Large intestine (tissue), 3 donors: ENCODE measurements around the gene ERRFI1. TPM values are rescaled to one million over a fixed set of nuclear protein-coding genes. Genes with fewer than 3 reads are reported as not detected.

Source experiments
- DNase-seq, 2 donors: peaks; one replicate each; pipeline versions ENCODE4 v3.0.0 to v3.0.0-alpha.2; 2013
- H3K27ac ChIP-seq: one replicate; pipeline ENCODE4 v1.5.1; 2013; ENCODE audit warnings: low read length
- H3K27me3 ChIP-seq: 2 replicates; pipeline ENCODE4 v1.6.1; 2013; ENCODE audit warnings: low read length; ENCODE audit not compliant: control insufficient read depth, insufficient read depth
- H3K36me3 ChIP-seq: 2 replicates; pipeline ENCODE4 v1.6.1; 2013; ENCODE audit warnings: low read length; ENCODE audit not compliant: control insufficient read depth, insufficient read depth
- H3K4me1 ChIP-seq: one replicate; pipeline ENCODE4 v1.6.1; 2013; ENCODE audit warnings: low read length; ENCODE audit not compliant: control insufficient read depth, insufficient read depth
- H3K4me3 ChIP-seq: one replicate; pipeline ENCODE4 v1.5.1; 2013; ENCODE audit warnings: low read length
- H3K9me3 ChIP-seq: one replicate; pipeline ENCODE4 v1.6.1; 2013; ENCODE audit warnings: mild to moderate bottlenecking, low read depth, low read length, moderate library complexity; ENCODE audit not compliant: control insufficient read depth
- WGBS: methylation state at CpG from one replicate; pipeline ENCODE4 v1.1.5; 2013; ENCODE audit warnings: low lambda C conversion rate; ENCODE audit not compliant: insufficient coverage; 5-methylcytosine and 5-hydroxymethylcytosine counted together
- polyA plus RNA-seq: library from polyadenylated mRNA; unstranded; fragments of 120-200 nt; gene quantifications from one replicate; pipeline ENCODE4 v1.2.1, GENCODE V29; 2013

ERRFI1 gene
- polyA plus RNA-seq, 1 donor, result 39.5 TPM

DNA sequence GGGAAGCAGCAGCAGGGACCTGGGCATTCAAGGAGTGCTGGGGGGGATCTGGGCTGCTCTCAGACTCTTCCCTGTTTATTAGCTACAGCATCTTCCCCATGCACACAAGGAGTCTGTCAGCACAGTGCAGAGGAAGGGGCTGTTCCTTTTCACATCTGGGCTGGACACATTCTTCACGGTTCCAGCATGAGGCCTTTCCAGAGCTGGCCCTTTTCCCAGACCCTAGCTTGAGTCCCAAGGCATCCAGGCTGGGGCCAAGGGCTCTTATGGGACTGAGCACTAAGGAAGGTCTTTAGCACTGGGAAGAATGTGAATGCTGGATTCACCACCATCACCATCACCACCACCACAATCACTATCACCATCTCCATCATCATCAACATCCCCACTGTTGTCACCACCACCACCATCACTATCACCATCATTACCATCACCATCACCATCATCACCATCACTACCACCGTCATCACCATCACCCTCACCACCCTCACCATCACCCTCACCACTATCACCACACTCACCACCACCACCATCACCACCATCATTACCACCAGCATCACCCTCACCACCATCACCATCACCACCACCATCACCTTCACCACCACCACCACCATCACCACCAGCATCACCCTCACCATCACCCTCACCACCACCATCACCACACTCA lies 36.2 kb downstream of the ERRFI1 start:
- H3K36me3 ChIP-seq, result peaks cover 26% of the 10 kb centered on the region
- H3K27me3 ChIP-seq, result no peaks in the 10 kb centered on the region
- no peak overlapping the region for H3K4me3 ChIP-seq
- no peak overlapping the region for H3K27ac ChIP-seq
- WGBS, result no CpG with 5 or more reads among the region's 2 CpGs
- no peaks in the 10 kb centered on the region for H3K4me1 ChIP-seq
- DNase-seq, result no peak
- no peaks in the 10 kb centered on the region for H3K9me3 ChIP-seq

DNA sequence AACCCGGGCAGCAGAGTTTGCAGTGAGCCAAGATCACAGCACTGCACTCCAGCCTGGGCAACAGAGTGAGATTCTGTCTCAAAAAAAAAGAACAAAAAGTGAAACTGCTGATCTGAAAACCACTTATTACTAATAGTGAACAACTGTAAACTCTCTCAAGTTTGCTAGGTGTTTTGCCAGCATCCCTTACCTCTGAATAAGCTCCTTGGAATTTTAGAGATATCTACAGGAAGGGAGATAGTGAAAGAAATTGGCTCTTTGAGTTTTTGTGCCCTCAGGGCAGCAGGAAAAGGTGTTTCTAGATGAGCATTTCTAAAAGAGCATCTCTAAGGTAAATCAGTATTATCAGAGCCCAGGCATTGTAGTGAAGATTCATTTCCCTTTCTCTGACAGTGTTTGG lies 37.5 kb downstream of the ERRFI1 start:
- DNase-seq, result no peak
- Histone ChIP-seq H3K27me3 (no peaks in the 10 kb centered on the region), H3K27ac (no peak overlapping the region), H3K4me1 (no peaks in the 10 kb centered on the region), H3K36me3 (peaks cover 39% of the 10 kb centered on the region), H3K9me3 (no peaks in the 10 kb centered on the region), H3K4me3 (no peak overlapping the region)
- WGBS, result no CpG with 5 or more reads among the region's 1 CpG

- Histone ChIP-seq H3K27ac (no peak overlapping the region), H3K27me3 (no peaks in the 10 kb centered on the region), H3K9me3 (no peaks in the 10 kb centered on the region), H3K36me3 (peaks cover 48% of the 10 kb centered on the region), H3K4me1 (peaks cover under 1% of the 10 kb centered on the region), H3K4me3 (no peak overlapping the region)
- 80% methylated on average over 1 of the region's 7 CpGs for WGBS
- DNase-seq, result no peak
Measured at GRCh38 chr1:7987528-7987927, 38.6 kb downstream of the ERRFI1 start.

GRCh38 chr1:7985851-7986612 lies 40.1 kb downstream of the ERRFI1 start:
- Histone ChIP-seq H3K4me1 (peaks cover 2% of the 10 kb centered on the region), H3K9me3 (no peaks in the 10 kb centered on the region), H3K4me3 (no peak overlapping the region), H3K27me3 (no peaks in the 10 kb centered on the region), H3K36me3 (peaks cover 52% of the 10 kb centered on the region), H3K27ac (no peak overlapping the region)
- WGBS, result 100% methylated on average over 2 of the region's 15 CpGs
- no peak for DNase-seq

- Histone ChIP-seq H3K27ac (no peak overlapping the region), H3K36me3 (peaks cover 60% of the 10 kb centered on the region), H3K4me1 (peaks cover 2% of the 10 kb centered on the region), H3K9me3 (no peaks in the 10 kb centered on the region), H3K27me3 (no peaks in the 10 kb centered on the region), H3K4me3 (no peak overlapping the region)
- DNase-seq, result no peak
- WGBS, result 100% methylated on average over 1 of the region's 15 CpGs
Measured at GRCh38 chr1:7984811-7985210, 41.3 kb downstream of the ERRFI1 start.

GRCh38 chr1:7983086-7983778 lies 42.9 kb downstream of the ERRFI1 start:
- no peak for DNase-seq
- Histone ChIP-seq H3K4me1 (peaks cover 2% of the 10 kb centered on the region), H3K4me3 (no peak overlapping the region), H3K27ac (no peak overlapping the region), H3K27me3 (no peaks in the 10 kb centered on the region), H3K9me3 (no peaks in the 10 kb centered on the region), H3K36me3 (peaks cover 74% of the 10 kb centered on the region)
- no CpG with 5 or more reads among the region's 15 CpGs for WGBS

DNA sequence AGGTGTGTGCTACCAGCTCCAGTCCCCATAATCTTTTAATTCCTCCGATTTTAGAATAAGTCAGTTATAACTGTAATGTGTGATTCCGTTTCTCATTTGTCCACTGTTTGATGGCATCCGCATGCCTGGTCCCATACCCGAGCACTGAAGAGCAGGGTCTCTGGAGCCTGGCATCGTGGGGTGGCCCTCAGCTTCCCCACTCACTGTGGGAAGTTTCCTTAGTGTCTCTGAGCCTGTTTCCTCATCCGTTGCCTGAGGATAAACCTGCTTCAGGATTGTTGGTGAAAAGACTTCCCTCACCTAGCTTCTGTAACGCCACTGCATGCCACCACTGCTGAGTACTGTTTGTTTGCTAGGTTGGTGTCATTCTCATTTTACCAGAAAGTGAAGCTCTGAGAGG lies 45.1 kb downstream of the ERRFI1 start:
- H3K4me1 ChIP-seq, result peaks cover 2% of the 10 kb centered on the region
- peaks cover 69% of the 10 kb centered on the region for H3K36me3 ChIP-seq
- H3K9me3 ChIP-seq, result no peaks in the 10 kb centered on the region
- H3K27ac ChIP-seq, result no peak overlapping the region
- H3K27me3 ChIP-seq, result no peaks in the 10 kb centered on the region
- no peak for DNase-seq
- WGBS, result no CpG with 5 or more reads among the region's 7 CpGs
- H3K4me3 ChIP-seq, result no peak overlapping the region

DNA sequence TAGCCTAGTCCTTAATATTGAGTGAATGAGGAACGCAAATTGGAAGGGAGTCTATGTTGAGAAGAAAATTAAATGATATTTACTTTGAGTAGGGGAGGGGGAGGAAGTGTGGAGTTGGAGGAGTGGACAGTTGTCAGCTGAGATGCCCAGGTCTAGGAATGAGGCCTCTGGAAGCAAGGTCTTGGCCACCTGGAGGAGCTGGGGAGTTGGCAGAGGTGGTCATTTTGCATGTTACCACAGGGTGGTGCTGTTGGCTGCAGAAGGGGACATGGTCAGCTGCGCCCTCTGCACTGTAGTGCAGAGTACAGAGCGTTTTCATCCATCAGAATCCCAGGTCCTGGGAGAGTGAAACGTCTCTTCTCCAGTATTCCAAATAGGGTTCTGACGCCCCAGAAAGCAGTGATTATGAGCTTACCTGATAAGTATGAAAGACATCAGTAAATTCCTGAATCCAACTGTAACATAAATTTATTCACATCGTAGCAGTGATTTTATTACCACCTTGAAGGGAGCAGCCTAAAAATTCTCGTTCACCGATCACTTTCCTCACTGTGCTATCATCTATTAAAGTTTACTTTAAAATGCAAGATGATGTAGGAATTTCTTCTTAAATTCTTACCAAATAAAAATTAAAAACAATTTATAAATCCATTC lies 50.8 kb downstream of the ERRFI1 start:
- no peak overlapping the region for H3K27ac ChIP-seq

DNA sequence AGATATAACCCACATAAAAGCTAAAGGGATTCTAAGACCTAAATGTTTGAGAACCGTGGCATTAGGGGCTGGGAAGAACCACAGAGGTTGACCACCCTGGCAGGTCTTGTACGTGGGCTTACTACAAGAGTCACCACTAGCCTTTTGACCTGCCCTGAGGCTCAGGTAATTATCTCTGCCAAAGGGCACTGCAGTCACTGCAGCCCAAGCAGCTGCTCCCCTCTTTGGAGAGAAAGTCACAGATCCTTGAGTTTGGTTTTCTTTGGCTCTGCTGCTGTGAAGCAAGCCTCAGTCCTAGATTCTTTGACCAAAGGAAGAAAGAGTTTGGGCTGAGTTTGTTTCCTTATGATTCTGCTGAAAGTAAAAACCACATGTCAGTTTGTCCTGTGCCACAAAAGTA lies 53.0 kb downstream of the ERRFI1 start:
- 100% methylated on average over 2 of the region's 2 CpGs for WGBS
- Histone ChIP-seq H3K27me3 (no peaks in the 10 kb centered on the region), H3K4me3 (no peak overlapping the region), H3K4me1 (no peaks in the 10 kb centered on the region), H3K27ac (no peak overlapping the region), H3K36me3 (peaks cover 60% of the 10 kb centered on the region), H3K9me3 (no peaks in the 10 kb centered on the region)
- DNase-seq, result no peak

More for the DNA sequence above, 50.8 kb downstream of the ERRFI1 start:
- no peaks in the 10 kb centered on the region for H3K27me3 ChIP-seq
- WGBS, result 87% methylated on average over 4 of the region's 8 CpGs
- no peaks in the 10 kb centered on the region for H3K4me1 ChIP-seq
- no peak overlapping the region for H3K4me3 ChIP-seq
- peak; percentile 73 to 77 for DNase-seq
- H3K36me3 ChIP-seq, result peaks cover 56% of the 10 kb centered on the region
- no peaks in the 10 kb centered on the region for H3K9me3 ChIP-seq

DNA sequence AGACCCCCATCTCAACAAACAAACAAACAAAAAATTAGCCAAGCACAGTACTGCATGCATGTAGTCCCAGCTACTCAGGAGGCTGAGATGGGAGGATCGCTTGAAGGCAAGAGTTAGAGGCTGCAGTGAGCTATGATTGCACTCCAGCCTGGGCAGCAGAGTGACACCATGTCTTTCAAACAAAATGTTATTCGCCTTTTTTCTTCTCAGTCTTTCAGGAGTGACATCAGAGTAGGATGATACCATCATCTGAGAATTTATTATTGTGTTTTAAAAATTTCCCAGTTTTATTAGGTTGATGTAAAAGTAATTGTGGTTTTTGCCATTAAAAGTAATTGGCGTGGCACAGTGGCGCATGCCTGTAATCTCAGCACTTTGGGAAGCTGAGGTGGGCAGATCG lies 53.8 kb downstream of the ERRFI1 start:
- H3K27ac ChIP-seq, result no peak overlapping the region
- no peaks in the 10 kb centered on the region for H3K4me1 ChIP-seq
- WGBS, result 100% methylated on average over 1 of the region's 5 CpGs
- no peak overlapping the region for H3K4me3 ChIP-seq
- H3K36me3 ChIP-seq, result peaks cover 56% of the 10 kb centered on the region
- DNase-seq, result no peak
- H3K27me3 ChIP-seq, result no peaks in the 10 kb centered on the region
- no peaks in the 10 kb centered on the region for H3K9me3 ChIP-seq
